K562 (cell line): ENCODE measurements around the gene FAM50A. TPM values are rescaled to one million over a fixed set of nuclear protein-coding genes. Genes with fewer than 3 reads are reported as not detected.

Source experiments
- ELF1 ChIP-seq: fragments of 200-800 bp; sonication (Bioruptor generic); IDR thresholded peaks from 2 replicates; pipeline ENCODE4 v1.6.1; 2016; ENCODE audit warnings: missing genetic modification characterization, missing compliant biosample characterization
- FOXK1 ChIP-seq: sonication (generic); formaldehyde crosslinking; IDR thresholded peaks from 2 replicates; pipeline ENCODE4 v1.8.0; 2022; ENCODE audit warnings: missing genetic modification reagents, mild to moderate bottlenecking, borderline replicate concordance
- JUNB ChIP-seq: fragments of 450-650 bp; formaldehyde crosslinking; conservative IDR thresholded peaks from 2 replicates; pipeline ENCODE4 v1.4.0; 2020; ENCODE audit warnings: mild to moderate bottlenecking
- MNT ChIP-seq, 2 experiments: fragments of 450-650 bp; conservative IDR thresholded peaks; 2 replicates each; pipeline ENCODE4 v1.6.1; 2017; ENCODE audit warnings: mild to moderate bottlenecking in 2 of 2, moderate library complexity in 2 of 2
- POLR2AphosphoS2 ChIP-seq: IDR thresholded peaks from 2 replicates; pipeline ENCODE4 v1.6.1; 2012; ENCODE audit warnings: low read length, improper control_type of control experiment
- POLR2B ChIP-seq: fragments of 450-650 bp; IDR thresholded peaks from 2 replicates; pipeline ENCODE4 v1.6.1; 2018; ENCODE audit warnings: low read depth; ENCODE audit not compliant: partially characterized antibody
- SUPT5H ChIP-seq: fragments of 450-650 bp; IDR thresholded peaks from 2 replicates; pipeline ENCODE4 v1.6.1; 2016
- YY1 ChIP-seq, 3 experiments: IDR thresholded peaks; 2 replicates each; pipeline ENCODE4 v1.6.1; 2011; ENCODE audit warnings: low read length in 2 of 3, mild to moderate bottlenecking in 2 of 3, moderate library complexity in 2 of 3, borderline replicate concordance in 1 of 3, control low read depth in 1 of 3, low read depth in 1 of 3; ENCODE audit not compliant: insufficient read depth in 3 of 3, insufficient replicate concordance in 2 of 3, control insufficient read depth in 1 of 3, insufficient read length in 1 of 3; ENCODE audit errors: extremely low read depth in 1 of 3
- ZNF134 ChIP-seq: fragments of 250-450 bp; sonication (Bioruptor Pico); conservative IDR thresholded peaks from 2 replicates; pipeline ENCODE4 v1.4.0; 2020
- ZNF263 ChIP-seq: sonication (generic); formaldehyde crosslinking; IDR thresholded peaks from 2 replicates; pipeline ENCODE4 v1.8.0; 2022; ENCODE audit warnings: mild to moderate bottlenecking, missing genetic modification reagents, borderline replicate concordance
- polyA plus RNA-seq, 8 experiments: library from polyadenylated mRNA; depleted of rRNA in 4 of 8; stranded (reverse) in 5 of 8; unstranded in 3 of 8; fragments of >200 nt; fragmentation: Nextera tagmentation in 2 of 8; fragmentation: Illumina TruSeq in 1 of 8; extraction: Ambion mirVana in 2 of 8; extraction: Trizol in 1 of 8; gene quantifications; 2 replicates each; pipeline versions ENCODE4 v1.2.1 to v1.2.3, GENCODE V29; 2011 to 2014; ENCODE audit warnings: inconsistent platforms in 1 of 8, missing spikeins in 1 of 8
- total RNA-seq, 7 experiments: library from RNA; depleted of rRNA in 6 of 7; stranded (reverse); fragments of >200 nt in 6 of 7; fragmentation: Illumina TruSeq in 2 of 7; extraction: Trizol in 2 of 7; gene quantifications; 2 replicates each; pipeline versions ENCODE4 v1.2.1 to v1.2.3, GENCODE V29; 2011 to 2021; ENCODE audit warnings: low replicate concordance in 1 of 7
- TF ChIP-seq, protein P1 (sequence below): fragments of 250-450 bp; sonication (Bioruptor Pico); IDR thresholded peaks from 2 replicates; pipeline ENCODE4 v1.5.0; 2020; ENCODE audit warnings: mild to moderate bottlenecking, borderline replicate concordance
- TF ChIP-seq, protein P2 (sequence below): fragments of 450-650 bp; IDR thresholded peaks from 2 replicates; pipeline ENCODE4 v1.6.1; 2016; ENCODE audit warnings: mild to moderate bottlenecking, moderate library complexity

FAM50A gene
- total and polyA plus RNA-seq, 9 of the 15 experiments (the other 6 are each of a cell fraction or from before 2014, with no cell fraction given), result 4.4 to 114 (median 67.3) TPM

GRCh38 chrX:154483325-154483724 lies 39.4 kb downstream of the FAM50A start (continued):
- TF ChIP-seq, protein P1, sequence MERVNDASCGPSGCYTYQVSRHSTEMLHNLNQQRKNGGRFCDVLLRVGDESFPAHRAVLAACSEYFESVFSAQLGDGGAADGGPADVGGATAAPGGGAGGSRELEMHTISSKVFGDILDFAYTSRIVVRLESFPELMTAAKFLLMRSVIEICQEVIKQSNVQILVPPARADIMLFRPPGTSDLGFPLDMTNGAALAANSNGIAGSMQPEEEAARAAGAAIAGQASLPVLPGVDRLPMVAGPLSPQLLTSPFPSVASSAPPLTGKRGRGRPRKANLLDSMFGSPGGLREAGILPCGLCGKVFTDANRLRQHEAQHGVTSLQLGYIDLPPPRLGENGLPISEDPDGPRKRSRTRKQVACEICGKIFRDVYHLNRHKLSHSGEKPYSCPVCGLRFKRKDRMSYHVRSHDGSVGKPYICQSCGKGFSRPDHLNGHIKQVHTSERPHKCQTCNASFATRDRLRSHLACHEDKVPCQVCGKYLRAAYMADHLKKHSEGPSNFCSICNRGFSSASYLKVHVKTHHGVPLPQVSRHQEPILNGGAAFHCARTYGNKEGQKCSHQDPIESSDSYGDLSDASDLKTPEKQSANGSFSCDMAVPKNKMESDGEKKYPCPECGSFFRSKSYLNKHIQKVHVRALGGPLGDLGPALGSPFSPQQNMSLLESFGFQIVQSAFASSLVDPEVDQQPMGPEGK, result no peak
- TF ChIP-seq, protein P2, sequence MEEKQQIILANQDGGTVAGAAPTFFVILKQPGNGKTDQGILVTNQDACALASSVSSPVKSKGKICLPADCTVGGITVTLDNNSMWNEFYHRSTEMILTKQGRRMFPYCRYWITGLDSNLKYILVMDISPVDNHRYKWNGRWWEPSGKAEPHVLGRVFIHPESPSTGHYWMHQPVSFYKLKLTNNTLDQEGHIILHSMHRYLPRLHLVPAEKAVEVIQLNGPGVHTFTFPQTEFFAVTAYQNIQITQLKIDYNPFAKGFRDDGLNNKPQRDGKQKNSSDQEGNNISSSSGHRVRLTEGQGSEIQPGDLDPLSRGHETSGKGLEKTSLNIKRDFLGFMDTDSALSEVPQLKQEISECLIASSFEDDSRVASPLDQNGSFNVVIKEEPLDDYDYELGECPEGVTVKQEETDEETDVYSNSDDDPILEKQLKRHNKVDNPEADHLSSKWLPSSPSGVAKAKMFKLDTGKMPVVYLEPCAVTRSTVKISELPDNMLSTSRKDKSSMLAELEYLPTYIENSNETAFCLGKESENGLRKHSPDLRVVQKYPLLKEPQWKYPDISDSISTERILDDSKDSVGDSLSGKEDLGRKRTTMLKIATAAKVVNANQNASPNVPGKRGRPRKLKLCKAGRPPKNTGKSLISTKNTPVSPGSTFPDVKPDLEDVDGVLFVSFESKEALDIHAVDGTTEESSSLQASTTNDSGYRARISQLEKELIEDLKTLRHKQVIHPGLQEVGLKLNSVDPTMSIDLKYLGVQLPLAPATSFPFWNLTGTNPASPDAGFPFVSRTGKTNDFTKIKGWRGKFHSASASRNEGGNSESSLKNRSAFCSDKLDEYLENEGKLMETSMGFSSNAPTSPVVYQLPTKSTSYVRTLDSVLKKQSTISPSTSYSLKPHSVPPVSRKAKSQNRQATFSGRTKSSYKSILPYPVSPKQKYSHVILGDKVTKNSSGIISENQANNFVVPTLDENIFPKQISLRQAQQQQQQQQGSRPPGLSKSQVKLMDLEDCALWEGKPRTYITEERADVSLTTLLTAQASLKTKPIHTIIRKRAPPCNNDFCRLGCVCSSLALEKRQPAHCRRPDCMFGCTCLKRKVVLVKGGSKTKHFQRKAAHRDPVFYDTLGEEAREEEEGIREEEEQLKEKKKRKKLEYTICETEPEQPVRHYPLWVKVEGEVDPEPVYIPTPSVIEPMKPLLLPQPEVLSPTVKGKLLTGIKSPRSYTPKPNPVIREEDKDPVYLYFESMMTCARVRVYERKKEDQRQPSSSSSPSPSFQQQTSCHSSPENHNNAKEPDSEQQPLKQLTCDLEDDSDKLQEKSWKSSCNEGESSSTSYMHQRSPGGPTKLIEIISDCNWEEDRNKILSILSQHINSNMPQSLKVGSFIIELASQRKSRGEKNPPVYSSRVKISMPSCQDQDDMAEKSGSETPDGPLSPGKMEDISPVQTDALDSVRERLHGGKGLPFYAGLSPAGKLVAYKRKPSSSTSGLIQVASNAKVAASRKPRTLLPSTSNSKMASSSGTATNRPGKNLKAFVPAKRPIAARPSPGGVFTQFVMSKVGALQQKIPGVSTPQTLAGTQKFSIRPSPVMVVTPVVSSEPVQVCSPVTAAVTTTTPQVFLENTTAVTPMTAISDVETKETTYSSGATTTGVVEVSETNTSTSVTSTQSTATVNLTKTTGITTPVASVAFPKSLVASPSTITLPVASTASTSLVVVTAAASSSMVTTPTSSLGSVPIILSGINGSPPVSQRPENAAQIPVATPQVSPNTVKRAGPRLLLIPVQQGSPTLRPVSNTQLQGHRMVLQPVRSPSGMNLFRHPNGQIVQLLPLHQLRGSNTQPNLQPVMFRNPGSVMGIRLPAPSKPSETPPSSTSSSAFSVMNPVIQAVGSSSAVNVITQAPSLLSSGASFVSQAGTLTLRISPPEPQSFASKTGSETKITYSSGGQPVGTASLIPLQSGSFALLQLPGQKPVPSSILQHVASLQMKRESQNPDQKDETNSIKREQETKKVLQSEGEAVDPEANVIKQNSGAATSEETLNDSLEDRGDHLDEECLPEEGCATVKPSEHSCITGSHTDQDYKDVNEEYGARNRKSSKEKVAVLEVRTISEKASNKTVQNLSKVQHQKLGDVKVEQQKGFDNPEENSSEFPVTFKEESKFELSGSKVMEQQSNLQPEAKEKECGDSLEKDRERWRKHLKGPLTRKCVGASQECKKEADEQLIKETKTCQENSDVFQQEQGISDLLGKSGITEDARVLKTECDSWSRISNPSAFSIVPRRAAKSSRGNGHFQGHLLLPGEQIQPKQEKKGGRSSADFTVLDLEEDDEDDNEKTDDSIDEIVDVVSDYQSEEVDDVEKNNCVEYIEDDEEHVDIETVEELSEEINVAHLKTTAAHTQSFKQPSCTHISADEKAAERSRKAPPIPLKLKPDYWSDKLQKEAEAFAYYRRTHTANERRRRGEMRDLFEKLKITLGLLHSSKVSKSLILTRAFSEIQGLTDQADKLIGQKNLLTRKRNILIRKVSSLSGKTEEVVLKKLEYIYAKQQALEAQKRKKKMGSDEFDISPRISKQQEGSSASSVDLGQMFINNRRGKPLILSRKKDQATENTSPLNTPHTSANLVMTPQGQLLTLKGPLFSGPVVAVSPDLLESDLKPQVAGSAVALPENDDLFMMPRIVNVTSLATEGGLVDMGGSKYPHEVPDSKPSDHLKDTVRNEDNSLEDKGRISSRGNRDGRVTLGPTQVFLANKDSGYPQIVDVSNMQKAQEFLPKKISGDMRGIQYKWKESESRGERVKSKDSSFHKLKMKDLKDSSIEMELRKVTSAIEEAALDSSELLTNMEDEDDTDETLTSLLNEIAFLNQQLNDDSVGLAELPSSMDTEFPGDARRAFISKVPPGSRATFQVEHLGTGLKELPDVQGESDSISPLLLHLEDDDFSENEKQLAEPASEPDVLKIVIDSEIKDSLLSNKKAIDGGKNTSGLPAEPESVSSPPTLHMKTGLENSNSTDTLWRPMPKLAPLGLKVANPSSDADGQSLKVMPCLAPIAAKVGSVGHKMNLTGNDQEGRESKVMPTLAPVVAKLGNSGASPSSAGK, result no peak; the same call in 1 of the 2 replicates
- TF ChIP-seq MNT (conservative IDR thresholded peaks at IDR 0.05) (no peak), POLR2B (no peak), ZNF134 (CRISPR knock-in tag) (no peak), SUPT5H (peak; percentile 68), ELF1 (no peak), YY1 (IDR thresholded peaks at IDR 0.05; ENCODE audit: borderline replicate concordance in 1 of 3, control insufficient read depth in 1 of 3, extremely low read depth in 1 of 3, insufficient read depth in 3 of 3, insufficient read length in 1 of 3, insufficient replicate concordance in 2 of 3, low read depth in 1 of 3, low read length in 2 of 3) (peak in 1 of 3 experiments; percentile 4), POLR2AphosphoS2 (peak; percentile 69), ZNF263 (CRISPR knock-in tag) (no peak), FOXK1 (CRISPR knock-in tag) (no peak), JUNB (no peak)
